ENCODE measurements around the gene ARPC1B. TPM values are rescaled to one million over a fixed set of nuclear protein-coding genes. Genes with fewer than 3 reads are reported as not detected.

ARPC1B gene
- total RNA-seq, 3 donors from 2014 or later (not counting 1 experiment from before 2014, with no cell fraction given), result 161 to 184 (median 179) TPM

GRCh38 chr7:99383203-99383602, 8.7 kb downstream of the ARPC1B start:
- DNase-seq (no peak), ATAC-seq (no peak)
- no peak overlapping the region for H3K27ac ChIP-seq (ENCODE audit: low read length)
- Mint-ChIP-seq H3K9me3 (no peaks in the 10 kb centered on the region), H3K36me3 (no peaks in the 10 kb centered on the region), H3K27ac (peak overlapping the region; percentile 84 to 97), H3K4me1 (peaks cover 37 to 64% of the 10 kb centered on the region in 2 donors), H3K27me3 (ENCODE audit: low read depth in 2 of 2) (no peaks in the 10 kb centered on the region), H3K4me3 (no peak overlapping the region)
- no peaks in the 10 kb centered on the region for H3K9me3 ChIP-seq (ENCODE audit: control insufficient read depth, insufficient read depth, low read length)
- intact Hi-C loops (cut with micrococcal nuclease), result no loop called here
- H3K27me3 ChIP-seq (ENCODE audit: control insufficient read depth, insufficient read depth, low read length), result no peaks in the 10 kb centered on the region
- 95% methylated on average over 10 of the region's 10 CpGs for WGBS (ENCODE audit: insufficient coverage)
- H3K4me1 ChIP-seq (ENCODE audit: control insufficient read depth, insufficient read depth, low read length), result peaks cover 73% of the 10 kb centered on the region
- H3K4me3 ChIP-seq (ENCODE audit: low read length), result no peak overlapping the region
- TF ChIP-seq CTCF (IDR thresholded peaks at IDR 0.05), result no peak
- H3K36me3 ChIP-seq (ENCODE audit: control insufficient read depth, insufficient read depth, low read length), result peaks cover 36% of the 10 kb centered on the region

- ATAC-seq (no peak), DNase-seq (no peak)
- Mint-ChIP-seq H3K27ac (peak overlapping the region; percentile 84 to 97), H3K4me1 (peaks cover 36 to 62% of the 10 kb centered on the region in 2 donors), H3K36me3 (no peaks in the 10 kb centered on the region), H3K9me3 (no peaks in the 10 kb centered on the region), H3K27me3 (ENCODE audit: low read depth in 2 of 2) (no peaks in the 10 kb centered on the region), H3K4me3 (no peak overlapping the region)
- Histone ChIP-seq H3K4me1 (ENCODE audit: control insufficient read depth, insufficient read depth, low read length) (peaks cover 67% of the 10 kb centered on the region), H3K4me3 (ENCODE audit: low read length) (no peak overlapping the region), H3K27ac (ENCODE audit: low read length) (peak overlapping the region; percentile 24), H3K36me3 (ENCODE audit: control insufficient read depth, insufficient read depth, low read length) (peaks cover 40% of the 10 kb centered on the region), H3K9me3 (ENCODE audit: control insufficient read depth, insufficient read depth, low read length) (no peaks in the 10 kb centered on the region), H3K27me3 (ENCODE audit: control insufficient read depth, insufficient read depth, low read length) (no peaks in the 10 kb centered on the region)
- no peak for TF ChIP-seq CTCF (IDR thresholded peaks at IDR 0.05)
- intact Hi-C loops (cut with micrococcal nuclease), result no loop called here
- 87% methylated on average over 13 of the region's 13 CpGs for WGBS (ENCODE audit: insufficient coverage)
Observed at GRCh38 chr7:99383791-99384370, 9.4 kb downstream of the ARPC1B start.

- Mint-ChIP-seq H3K4me1 (peaks cover 30 to 56% of the 10 kb centered on the region in 2 donors), H3K36me3 (no peaks in the 10 kb centered on the region), H3K4me3 (no peak overlapping the region), H3K27ac (peak overlapping the region; percentile 84 to 97), H3K9me3 (no peaks in the 10 kb centered on the region), H3K27me3 (ENCODE audit: low read depth in 2 of 2) (no peaks in the 10 kb centered on the region)
- ATAC-seq, result no peak
- Histone ChIP-seq H3K27me3 (ENCODE audit: control insufficient read depth, insufficient read depth, low read length) (no peaks in the 10 kb centered on the region), H3K36me3 (ENCODE audit: control insufficient read depth, insufficient read depth, low read length) (peaks cover 45% of the 10 kb centered on the region), H3K4me1 (ENCODE audit: control insufficient read depth, insufficient read depth, low read length) (peaks cover 61% of the 10 kb centered on the region), H3K27ac (ENCODE audit: low read length) (peak overlapping the region; percentile 24), H3K4me3 (ENCODE audit: low read length) (no peak overlapping the region), H3K9me3 (ENCODE audit: control insufficient read depth, insufficient read depth, low read length) (no peaks in the 10 kb centered on the region)
- 85% methylated on average over 4 of the region's 4 CpGs for WGBS (ENCODE audit: insufficient coverage)
- intact Hi-C loops (cut with micrococcal nuclease), result no loop called here
- no peak for DNase-seq
- TF ChIP-seq CTCF (IDR thresholded peaks at IDR 0.05), result no peak
Observed at GRCh38 chr7:99384523-99384922, 10.0 kb downstream of the ARPC1B start.

GRCh38 chr7:99385564-99385963, 11.0 kb downstream of the ARPC1B start:
- Mint-ChIP-seq H3K27me3 (ENCODE audit: low read depth in 2 of 2) (no peaks in the 10 kb centered on the region), H3K4me1 (peaks cover 19 to 45% of the 10 kb centered on the region in 2 donors), H3K4me3 (no peak overlapping the region), H3K9me3 (no peaks in the 10 kb centered on the region), H3K27ac (peak overlapping the region; percentile 84 to 97), H3K36me3 (no peaks in the 10 kb centered on the region)
- no peaks in the 10 kb centered on the region for H3K27me3 ChIP-seq (ENCODE audit: control insufficient read depth, insufficient read depth, low read length)
- intact Hi-C loops (cut with micrococcal nuclease), result no loop called here
- DNase-seq (no peak), ATAC-seq (no peak)
- H3K9me3 ChIP-seq (ENCODE audit: control insufficient read depth, insufficient read depth, low read length), result no peaks in the 10 kb centered on the region
- no peak for TF ChIP-seq CTCF (IDR thresholded peaks at IDR 0.05)
- H3K36me3 ChIP-seq (ENCODE audit: control insufficient read depth, insufficient read depth, low read length), result peaks cover 55% of the 10 kb centered on the region
- 45% methylated on average over 8 of the region's 8 CpGs for WGBS (ENCODE audit: insufficient coverage)
- H3K27ac ChIP-seq (ENCODE audit: low read length), result peak overlapping the region; percentile 43
- H3K4me1 ChIP-seq (ENCODE audit: control insufficient read depth, insufficient read depth, low read length), result peaks cover 51% of the 10 kb centered on the region
- no peak overlapping the region for H3K4me3 ChIP-seq (ENCODE audit: low read length)

Measured in natural killer cell (primary cell).